GM23338 (cell line): ENCODE measurements around the gene EHF. TPM values are rescaled to one million over a fixed set of nuclear protein-coding genes. Genes with fewer than 3 reads are reported as not detected.

Experiments
- ATAC-seq: fragments of 200-7000 bp; cut with Tn5 transposase; 3 replicates; pipeline ENCODE4 v1.9.1; 2020
- DNase-seq: peaks from one replicate; pipeline ENCODE4 v3.0.0-alpha.2; 2015; ENCODE audit warnings: low spot score
- H2AFZ ChIP-seq: fragments of 200-600 bp; sonication (generic); 2 replicates; pipeline ENCODE4 v1.8.0; 2016; ENCODE audit warnings: antibody characterized with exemption, mild to moderate bottlenecking, moderate library complexity
- H3F3A ChIP-seq: fragments of 200-600 bp; sonication (generic); replicated peaks from 2 replicates; pipeline ENCODE4 v1.8.0; 2017; ENCODE audit warnings: antibody characterized with exemption, mixed run types, low read depth
- H3K27ac ChIP-seq: fragments of 200-600 bp; sonication (generic); 2 replicates; pipeline ENCODE4 v1.6.1; 2016; ENCODE audit warnings: low read depth
- H3K27me3 ChIP-seq: fragments of 200-600 bp; sonication (generic); 2 replicates; pipeline ENCODE4 v1.8.0; 2016; ENCODE audit warnings: mild to moderate bottlenecking, mixed run types, moderate library complexity; ENCODE audit not compliant: insufficient read depth
- H3K36me3 ChIP-seq: fragments of 200-600 bp; sonication (generic); 2 replicates; pipeline ENCODE4 v1.8.0; 2016; ENCODE audit warnings: mild to moderate bottlenecking; ENCODE audit not compliant: insufficient read depth
- H3K4me1 ChIP-seq: fragments of 200-600 bp; sonication (generic); 2 replicates; pipeline ENCODE4 v1.8.0; 2016; ENCODE audit warnings: mild to moderate bottlenecking, moderate library complexity; ENCODE audit not compliant: insufficient read depth
- H3K4me2 ChIP-seq: fragments of 200-600 bp; sonication (generic); 2 replicates; pipeline ENCODE4 v1.7.1; 2017; ENCODE audit warnings: mixed run types
- H3K4me3 ChIP-seq: fragments of 200-600 bp; sonication (generic); 2 replicates; pipeline ENCODE4 v1.6.1; 2016; ENCODE audit warnings: mixed run types
- H3K79me2 ChIP-seq: fragments of 200-600 bp; sonication (generic); replicated peaks from 2 replicates; pipeline ENCODE4 v1.8.0; 2017; ENCODE audit warnings: mild to moderate bottlenecking; ENCODE audit not compliant: insufficient read depth
- H3K9me2 ChIP-seq: fragments of 200-600 bp; sonication (generic); 2 replicates; pipeline ENCODE4 v1.8.0; 2017; ENCODE audit not compliant: insufficient read depth
- H4K20me1 ChIP-seq: fragments of 200-600 bp; sonication (generic); replicated peaks from 2 replicates; pipeline ENCODE4 v1.8.0; 2017; ENCODE audit warnings: mild to moderate bottlenecking; ENCODE audit not compliant: insufficient read depth
- H3K27ac Mint-ChIP-seq: 2 replicates; pipeline ENCODE4 v1.8.0; 2020; ENCODE audit warnings: inconsistent platforms, mild to moderate bottlenecking, moderate library complexity, mixed read lengths
- H3K27me3 Mint-ChIP-seq: 3 replicates; pipeline ENCODE4 v1.8.0; 2022; ENCODE audit warnings: low read depth, mild to moderate bottlenecking, moderate library complexity, mixed read lengths, inconsistent platforms; ENCODE audit not compliant: insufficient read depth, poor library complexity
- H3K36me3 Mint-ChIP-seq: 3 replicates; pipeline ENCODE4 v1.8.0; 2021; ENCODE audit warnings: low read depth, mild to moderate bottlenecking, inconsistent platforms, moderate library complexity, mixed read lengths
- H3K4me1 Mint-ChIP-seq: 3 replicates; pipeline ENCODE4 v1.8.0; 2020; ENCODE audit warnings: mild to moderate bottlenecking, inconsistent platforms, mixed read lengths
- H3K4me3 Mint-ChIP-seq: 3 replicates; pipeline ENCODE4 v1.8.0; 2021; ENCODE audit warnings: moderate library complexity, mild to moderate bottlenecking, inconsistent platforms, mixed read lengths
- H3K9me3 Mint-ChIP-seq: 3 replicates; pipeline ENCODE4 v1.8.0; 2020; ENCODE audit warnings: moderate library complexity, mild to moderate bottlenecking, inconsistent platforms, mixed read lengths
- CREB1 ChIP-seq: fragments of 250-450 bp; sonication (Bioruptor Pico); IDR thresholded peaks from 2 replicates; pipeline ENCODE4 v1.5.0; 2020; ENCODE audit warnings: low read depth, mild to moderate bottlenecking, moderate library complexity
- EZH2phosphoT487 ChIP-seq: fragments of 200-600 bp; sonication (generic); IDR thresholded peaks from one replicate; pipeline ENCODE4 v1.8.1; 2018; ENCODE audit warnings: antibody characterized with exemption; ENCODE audit not compliant: unreplicated experiment
- JUNB ChIP-seq: IDR thresholded peaks from one replicate; pipeline ENCODE4 v1.6.1; 2016; ENCODE audit warnings: antibody characterized with exemption; ENCODE audit not compliant: unreplicated experiment
- POLR2AphosphoS5 ChIP-seq: IDR thresholded peaks from 2 replicates; pipeline ENCODE4 v1.6.1; 2016; ENCODE audit warnings: antibody characterized with exemption, low read depth
- REST ChIP-seq: IDR thresholded peaks from one replicate; pipeline ENCODE4 v1.6.1; 2018; ENCODE audit warnings: antibody characterized with exemption; ENCODE audit not compliant: unreplicated experiment
- ZNF462 ChIP-seq: fragments of 250-450 bp; sonication (Bioruptor Pico); IDR thresholded peaks from 2 replicates; pipeline ENCODE4 v1.5.0; 2020; ENCODE audit warnings: mild to moderate bottlenecking, moderate library complexity
- polyA plus RNA-seq: library from polyadenylated mRNA; unstranded; fragments of >200 nt; fragmentation: Nextera tagmentation; extraction: Ambion mirVana; gene quantifications from 2 replicates; pipeline ENCODE4 v1.2.1, GENCODE V29; 2016
- total RNA-seq: library from RNA; depleted of rRNA; stranded (reverse); fragments of >200 nt; shearing (Covaris generic); gene quantifications from 2 replicates; pipeline ENCODE4 v1.2.3, GENCODE V29; 2014

Gene EHF
- total and polyA plus RNA-seq, 2 experiments from 2014 or later, result not detected

- ATAC-seq (no peak), DNase-seq (no peak)
- Histone ChIP-seq H3F3A (no peaks in the 10 kb centered on the region), H4K20me1 (no peaks in the 10 kb centered on the region), H3K27me3 (no peaks in the 10 kb centered on the region), H3K4me3 (no peak overlapping the region), H3K4me2 (no peak overlapping the region), H3K9me2 (peaks cover 28% of the 10 kb centered on the region), H2AFZ (peak overlapping the region; percentile 78; the same call in 1 of the 2 replicates), H3K36me3 (no peaks in the 10 kb centered on the region), H3K27ac (no peak overlapping the region), H3K4me1 (no peaks in the 10 kb centered on the region), H3K79me2 (no peaks in the 10 kb centered on the region)
- TF ChIP-seq EZH2phosphoT487, result no peak
- no peak for TF ChIP-seq CREB1 (CRISPR knock-in tag)
- TF ChIP-seq POLR2AphosphoS5, result no peak
- TF ChIP-seq REST, result no peak
- no peak for TF ChIP-seq ZNF462 (CRISPR knock-in tag)
- no peak for TF ChIP-seq JUNB
- H3K4me3 Mint-ChIP-seq, result no peak overlapping the region
- no peaks in the 10 kb centered on the region; the same call in 2 of the 3 replicates for H3K9me3 Mint-ChIP-seq
- H3K36me3 Mint-ChIP-seq, result no peaks in the 10 kb centered on the region
- H3K4me1 Mint-ChIP-seq, result no peaks in the 10 kb centered on the region
- H3K27me3 Mint-ChIP-seq, result peaks cover 3% of the 10 kb centered on the region
- no peak overlapping the region for H3K27ac Mint-ChIP-seq
Observed at GRCh38 chr11:34625576-34625975, 4.7 kb downstream of the EHF start.
